ENCODE results near the gene CFAP99. TPM values are rescaled to one million over a fixed set of nuclear protein-coding genes. Genes with fewer than 3 reads are reported as not detected.
A peak's percentile ranks its signal among the peaks of the same experiment; 100 is the strongest.

The CFAP99 gene
- total and polyA plus RNA-seq, 2 experiments from 2014 or later = not detected

DNA sequence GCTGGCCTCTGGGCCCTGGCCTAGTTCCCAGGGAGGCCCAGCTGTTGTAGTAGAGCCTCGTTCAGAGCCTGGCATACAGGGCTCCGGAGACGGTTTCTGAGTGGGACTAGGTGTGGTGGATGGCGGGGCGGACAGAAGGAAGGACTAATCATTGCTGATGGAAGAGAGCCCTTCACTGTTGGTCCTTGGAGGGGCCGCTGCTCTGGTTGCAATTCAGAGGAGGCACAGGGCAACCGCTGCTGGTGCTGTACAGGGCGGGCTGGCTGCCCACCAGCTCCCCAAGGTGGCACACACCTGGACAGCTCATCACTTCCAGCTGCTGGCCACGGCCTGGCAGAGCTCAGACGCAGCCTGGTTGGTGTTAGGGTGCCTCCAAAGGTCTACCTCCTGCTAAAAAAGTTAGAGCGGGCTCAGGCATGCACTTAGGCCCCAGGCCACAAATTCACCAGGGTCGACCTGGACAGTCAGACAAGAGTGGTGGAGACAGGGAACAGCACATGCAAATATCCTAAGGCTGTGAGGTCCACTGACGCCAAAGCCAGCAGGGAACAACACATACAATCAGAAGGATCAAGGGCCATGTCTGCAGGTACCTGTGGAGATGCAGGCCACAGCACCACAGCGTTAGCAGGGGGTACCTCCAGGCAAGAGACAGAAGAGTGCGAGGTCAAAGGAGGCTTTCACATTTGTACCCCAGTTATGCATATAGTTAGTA is 42.6 kb downstream of the CFAP99 start:
- no peaks in the 10 kb centered on the region for H3K9me3 Mint-ChIP-seq
- no peaks in the 10 kb centered on the region for H3K79me2 ChIP-seq (replicated peaks; ENCODE audit: insufficient read depth)
- H3K4me1 Mint-ChIP-seq = peaks cover 16% of the 10 kb centered on the region
- H3K4me3 Mint-ChIP-seq = peak overlapping the region; percentile 72
- peaks cover 10% of the 10 kb centered on the region; the same call in 1 of the 2 replicates for H3K4me1 ChIP-seq (ENCODE audit: insufficient read depth)
- no peak overlapping the region for H3K27ac ChIP-seq (ENCODE audit: low read depth)
- H3K27me3 Mint-ChIP-seq (ENCODE audit: insufficient read depth, low read depth, poor library complexity) = peaks cover 37% of the 10 kb centered on the region
- H3K27ac Mint-ChIP-seq = no peak overlapping the region
- H3K36me3 ChIP-seq (ENCODE audit: insufficient read depth) = no peaks in the 10 kb centered on the region
- no peak for DNase-seq (ENCODE audit: low spot score)
- peaks cover 14% of the 10 kb centered on the region for H3F3A ChIP-seq (replicated peaks; ENCODE audit: low read depth)
- H2AFZ ChIP-seq = peak overlapping the region; percentile 99
- TF ChIP-seq POLR2AphosphoS5 (IDR thresholded peaks at IDR 0.05; ENCODE audit: low read depth) (no peak), JUNB (IDR thresholded peaks at IDR 0.05; ENCODE audit: unreplicated experiment) (no peak), CTCF (conservative IDR thresholded peaks at IDR 0.05; ENCODE audit: low read depth in 2 of 2) (no peak), STAT1 (IDR thresholded peaks at IDR 0.05; ENCODE audit: unreplicated experiment) (no peak)
- peaks cover 28% of the 10 kb centered on the region for H3K27me3 ChIP-seq (ENCODE audit: insufficient read depth)
- ATAC-seq = no peak
- no peaks in the 10 kb centered on the region; the same call in 2 of the 3 replicates for H3K36me3 Mint-ChIP-seq (ENCODE audit: low read depth)
- 0 out of 2 replicates have a peak, but pooled peaks cover 4% of the 10 kb centered on the region for H4K20me1 ChIP-seq (replicated peaks; ENCODE audit: insufficient read depth)
- H3K9me2 ChIP-seq (ENCODE audit: insufficient read depth) = no peaks in the 10 kb centered on the region
- peak overlapping the region; percentile 88 for H3K4me2 ChIP-seq
- H3K4me3 ChIP-seq = peak overlapping the region; percentile 68

DNA sequence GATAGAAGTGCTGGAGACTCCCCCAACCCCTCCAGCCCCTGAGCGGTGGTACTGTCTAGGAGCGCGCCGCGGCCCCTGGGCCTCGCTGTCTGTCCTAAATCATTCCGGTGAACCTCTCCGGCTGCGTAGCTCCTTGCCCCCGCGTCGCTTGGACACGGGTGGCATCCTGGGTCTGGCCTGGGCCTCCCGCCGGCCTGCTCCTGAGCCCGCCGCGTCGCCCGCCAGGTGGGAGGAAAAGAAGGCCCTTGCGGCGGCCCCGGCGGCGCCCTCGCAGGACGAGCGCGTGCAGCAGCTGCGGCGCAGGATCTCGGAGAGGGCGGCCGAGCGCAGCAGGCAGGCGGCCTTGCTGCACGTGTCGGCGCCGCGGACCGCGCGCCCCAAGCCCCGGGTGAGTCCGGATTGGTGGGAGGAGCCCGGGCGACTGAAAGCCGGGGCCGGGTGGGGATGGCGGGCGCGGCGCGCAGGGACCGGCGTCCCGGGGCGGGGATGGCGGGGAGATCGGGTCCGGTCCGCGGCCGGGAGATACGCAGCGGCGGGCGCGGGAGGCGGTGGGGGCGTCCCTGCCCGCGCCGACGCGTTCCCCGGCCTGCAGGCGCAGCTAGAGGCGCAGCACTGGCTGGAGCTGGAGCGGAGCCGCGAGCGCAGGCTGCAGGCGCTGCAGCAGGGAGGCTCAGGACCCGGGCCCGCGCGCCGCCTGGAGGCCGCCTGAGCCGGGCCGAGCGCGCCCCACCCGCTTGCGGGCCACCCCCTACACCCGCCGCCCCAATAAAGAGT is 43.6 kb downstream of the CFAP99 start:
- Histone ChIP-seq H3F3A (replicated peaks; ENCODE audit: low read depth) (peaks cover 14% of the 10 kb centered on the region), H3K27me3 (ENCODE audit: insufficient read depth) (peaks cover 28% of the 10 kb centered on the region), H4K20me1 (replicated peaks; ENCODE audit: insufficient read depth) (0 out of 2 replicates have a peak, but pooled peaks cover 4% of the 10 kb centered on the region), H3K4me3 (peak overlapping the region; percentile 68), H3K4me2 (peak overlapping the region; percentile 88), H3K36me3 (ENCODE audit: insufficient read depth) (no peaks in the 10 kb centered on the region), H3K4me1 (ENCODE audit: insufficient read depth) (peaks cover 10% of the 10 kb centered on the region; the same call in 1 of the 2 replicates), H3K27ac (ENCODE audit: low read depth) (no peak overlapping the region), H3K79me2 (replicated peaks; ENCODE audit: insufficient read depth) (peaks cover 6% of the 10 kb centered on the region), H3K9me2 (ENCODE audit: insufficient read depth) (no peaks in the 10 kb centered on the region), H2AFZ (peak overlapping the region; percentile 99)
- Mint-ChIP-seq H3K27ac (no peak overlapping the region), H3K36me3 (ENCODE audit: low read depth) (peaks cover 6% of the 10 kb centered on the region; the same call in 1 of the 3 replicates), H3K4me1 (peaks cover 18% of the 10 kb centered on the region), H3K27me3 (ENCODE audit: insufficient read depth, low read depth, poor library complexity) (peaks cover 37% of the 10 kb centered on the region), H3K9me3 (no peaks in the 10 kb centered on the region), H3K4me3 (peak overlapping the region; percentile 72)
- ATAC-seq (peak; percentile 88), DNase-seq (ENCODE audit: low spot score) (peak; percentile 87)
- TF ChIP-seq POLR2AphosphoS5 (IDR thresholded peaks at IDR 0.05; ENCODE audit: low read depth) (0 out of 2 replicates have a peak, but pooled peaks have one; percentile 5), JUNB (IDR thresholded peaks at IDR 0.05; ENCODE audit: unreplicated experiment) (no peak), CTCF (conservative IDR thresholded peaks at IDR 0.05; ENCODE audit: low read depth in 2 of 2) (peak; percentile 23 to 52; a peak in 3 of 4 replicates), CREB1 (CRISPR knock-in tag; IDR thresholded peaks at IDR 0.05; ENCODE audit: low read depth) (no peak), NANOG (IDR thresholded peaks at IDR 0.05; ENCODE audit: borderline replicate concordance) (no peak), ZNF114 (CRISPR knock-in tag; IDR thresholded peaks at IDR 0.05) (no peak)

All from GM23338 (cell line).